Stimulated activated CD8-positive, alpha-beta memory T cell treated with anti-CD3 and anti-CD28 coated beads, Interleukin-7, amount 100 ng/mL, for 1 hour (primary cell): ENCODE results near the gene TBC1D22A.

Experiments used
- DNase-seq, 2 donors: peaks; one replicate each; pipeline ENCODE4 v3.0.0-alpha.2; 2020; ENCODE audit warnings: low read depth in 2 of 2

The TBC1D22A gene

GRCh38 chr22:46737105-46737975 lies 25.1 kb upstream of the TBC1D22A start:
- DNase-seq: no peak

GRCh38 chr22:46737976-46738646 lies 24.3 kb upstream of the TBC1D22A start, which contains the start of gene CERK:
Gene CERK (minus strand): TSS chr22:46738252. CDS start chr22:46738148, 104 bp downstream.
- DNase-seq: peak in 1 of 2 donors; percentile 39

- DNase-seq: no peak
Observed at GRCh38 chr22:46738647-46739093, 23.8 kb upstream of the TBC1D22A start.

GRCh38 chr22:46739094-46739870 lies 23.2 kb upstream of the TBC1D22A start:
- peak in 1 of 2 donors; percentile 57 for DNase-seq

GRCh38 chr22:46740910-46741780 lies 21.3 kb upstream of the TBC1D22A start:
- DNase-seq: no peak

GRCh38 chr22:46741974-46742519 lies 20.4 kb upstream of the TBC1D22A start:
- DNase-seq: no peak

- no peak for DNase-seq
Observed at GRCh38 chr22:46742576-46743221, 19.8 kb upstream of the TBC1D22A start.

GRCh38 chr22:46744581-46744980 lies 17.9 kb upstream of the TBC1D22A start:
- no peak for DNase-seq

GRCh38 chr22:46746192-46746591 lies 16.3 kb upstream of the TBC1D22A start:
- no peak for DNase-seq

GRCh38 chr22:46746620-46747019 lies 15.8 kb upstream of the TBC1D22A start:
- DNase-seq: no peak

GRCh38 chr22:46747646-46748045 lies 14.8 kb upstream of the TBC1D22A start:
- DNase-seq: no peak

GRCh38 chr22:46748206-46748907 lies 14.1 kb upstream of the TBC1D22A start:
- no peak for DNase-seq

- DNase-seq: peak in 1 of 2 donors; percentile 39
Observed at GRCh38 chr22:46748908-46749675, 13.4 kb upstream of the TBC1D22A start.

- no peak for DNase-seq
Observed at GRCh38 chr22:46749682-46750529, 12.5 kb upstream of the TBC1D22A start.

GRCh38 chr22:46750530-46750800 lies 12.0 kb upstream of the TBC1D22A start:
- no peak for DNase-seq

- no peak for DNase-seq
Observed at GRCh38 chr22:46750863-46751443, 11.5 kb upstream of the TBC1D22A start.

- no peak for DNase-seq
Observed at GRCh38 chr22:46752286-46752987, 10.0 kb upstream of the TBC1D22A start.
